GM12878 (cell line): ENCODE data around the gene HSBP1. TPM values are rescaled to one million over a fixed set of nuclear protein-coding genes. Genes with fewer than 3 reads are reported as not detected.

Source experiments
- ATAC-seq: fragments of 200-7000 bp; cut with Tn5 transposase; 3 replicates; pipeline ENCODE4 v1.9.1; 2020; ENCODE audit warnings: mild to moderate bottlenecking, moderate library complexity
- BruUV-seq: library from RNA; stranded (reverse); fragments of 400-500 nt; replicated peaks from 2 replicates; lab custom pipeline; 2021; lab: Mats Ljungman, UMichigan
- CTCF ChIA-PET: fragments of 300-600 bp; sonication (Branson Sonifier 250); formaldehyde crosslinking; extraction: SDS; loops from one replicate; lab custom pipeline; 2021; ENCODE audit warnings: inconsistent platforms; lab: Yijun Ruan, JAX
- POLR2A ChIA-PET: fragments of 350-600 bp; formaldehyde crosslinking; extraction: SDS; loops from one replicate; lab custom pipeline; 2021; ENCODE audit warnings: inconsistent platforms; lab: Charles Lee
- RAD21 ChIA-PET: fragments of 300-600 bp; sonication (Branson Sonifier 250); formaldehyde crosslinking; loops from one replicate; lab custom pipeline; 2023; ENCODE audit warnings: antibody characterized with exemption; ENCODE audit not compliant: unreplicated experiment; lab: Charles Lee
- SMC1A ChIA-PET: fragments of 300-600 bp; sonication (Branson Sonifier 250); formaldehyde crosslinking; loops from one replicate; lab custom pipeline; 2023; ENCODE audit not compliant: unreplicated experiment, uncharacterized antibody; lab: Charles Lee
- DNase-seq: peaks from one replicate; pipeline ENCODE4 v3.0.0-alpha.2; 2011; ENCODE audit warnings: low read depth, low spot score
- FAIRE-seq: peaks from 3 replicates; lab custom pipeline; 2011; peaks lifted over from hg19 to GRCh38; lab: Jason Lieb, UNC
- H2AFZ ChIP-seq: 2 replicates; pipeline ENCODE4 v1.6.0; 2011; ENCODE audit warnings: low read depth, low read length, control low read depth; ENCODE audit not compliant: control insufficient read depth
- H3K27ac ChIP-seq: 2 replicates; pipeline ENCODE4 v1.5.1; 2011; ENCODE audit warnings: control low read depth; ENCODE audit not compliant: control insufficient read depth, insufficient read depth
- H3K27me3 ChIP-seq, 2 experiments: replicated peaks in 1 of 2; 2 replicates each; pipeline versions ENCODE4 v1.6.0 to v1.6.1; 2011; ENCODE audit warnings: low read length in 1 of 2; ENCODE audit not compliant: control insufficient read depth in 2 of 2, insufficient read depth in 2 of 2
- H3K36me3 ChIP-seq, 2 experiments: 2 replicates each; pipeline ENCODE4 v1.5.1; 2011; ENCODE audit warnings: low read length in 1 of 2; ENCODE audit not compliant: control insufficient read depth in 2 of 2, insufficient read depth in 2 of 2
- H3K4me1 ChIP-seq: 2 replicates; pipeline ENCODE4 v1.6.1; 2011; ENCODE audit warnings: mild to moderate bottlenecking, low read length, moderate library complexity, mixed read lengths; ENCODE audit not compliant: control insufficient read depth, insufficient read depth
- H3K4me2 ChIP-seq: 2 replicates; pipeline ENCODE4 v1.6.0; 2011; ENCODE audit warnings: control low read depth; ENCODE audit not compliant: control insufficient read depth, insufficient read depth
- H3K4me3 ChIP-seq: fragments of 200-600 bp; sonication (generic); 2 replicates; pipeline ENCODE4 v1.5.1; 2016
- H3K79me2 ChIP-seq: 2 replicates; pipeline ENCODE4 v1.6.0; 2011; ENCODE audit warnings: low read length; ENCODE audit not compliant: control insufficient read depth, insufficient read depth
- H3K9ac ChIP-seq: 2 replicates; pipeline ENCODE4 v1.8.0; 2011; ENCODE audit warnings: low read length, control low read depth, mixed read lengths; ENCODE audit not compliant: control insufficient read depth, insufficient read depth
- H3K9me3 ChIP-seq: replicated peaks from 3 replicates; pipeline ENCODE4 v1.5.1; 2011; ENCODE audit warnings: mild to moderate bottlenecking, low read length; ENCODE audit not compliant: control insufficient read depth, insufficient read depth
- H4K20me1 ChIP-seq: 2 replicates; pipeline ENCODE4 v1.6.0; 2011; ENCODE audit not compliant: control insufficient read depth, insufficient read depth
- BCL3 ChIP-seq: IDR thresholded peaks from 2 replicates; pipeline ENCODE4 v1.6.1; 2011; ENCODE audit warnings: borderline replicate concordance, low read depth, mild to moderate bottlenecking, moderate library complexity, low read length; ENCODE audit not compliant: insufficient read depth, poor library complexity, severe bottlenecking
- BRCA1 ChIP-seq: IDR thresholded peaks from 2 replicates; pipeline ENCODE4 v1.6.1; 2011; ENCODE audit warnings: low read depth, low read length, improper control_type of control experiment
- GATAD2B ChIP-seq: fragments of 450-650 bp; conservative IDR thresholded peaks from 2 replicates; pipeline ENCODE4 v1.6.1; 2017; ENCODE audit warnings: low read depth, mild to moderate bottlenecking, moderate library complexity
- PBX3 ChIP-seq: IDR thresholded peaks from 2 replicates; pipeline ENCODE4 v1.6.1; 2011; ENCODE audit warnings: mild to moderate bottlenecking, low read depth, low read length, moderate library complexity; ENCODE audit not compliant: insufficient replicate concordance
- RAD51 ChIP-seq: fragments of 450-650 bp; IDR thresholded peaks from 2 replicates; pipeline ENCODE4 v1.6.1; 2016; ENCODE audit warnings: moderate library complexity, mild to moderate bottlenecking, inconsistent platforms
- ZBED1 ChIP-seq: IDR thresholded peaks from 2 replicates; pipeline ENCODE4 v1.6.1; 2016; ENCODE audit warnings: borderline replicate concordance
- WGBS: methylation state at CpG from one replicate; pipeline ENCODE4 v1.1.6; 2016; ENCODE audit warnings: low lambda C conversion rate; ENCODE audit not compliant: insufficient replicate concordance, insufficient coverage; ENCODE audit errors: missing lambda C conversion rate; 5-methylcytosine and 5-hydroxymethylcytosine counted together
- in situ Hi-C: fragments of 300-500 bp; cut with MboI; formaldehyde crosslinking; loops from 9 replicates; pipeline ENCODE4 v1.14.3; 2018; ENCODE audit warnings: mixed read lengths
- intact Hi-C: fragments of 100-400 bp; cut with micrococcal nuclease; formaldehyde crosslinking; loops from one replicate; pipeline ENCODE4 v1.14.2; 2022; ENCODE audit not compliant: unreplicated experiment
- polyA plus RNA-seq, 11 experiments: library from polyadenylated mRNA; depleted of rRNA in 4 of 11; unstranded in 6 of 11; stranded (reverse) in 5 of 11; fragments of >200 nt; fragmentation: Nextera tagmentation in 4 of 11; fragmentation: Illumina TruSeq in 1 of 11; extraction: Ambion mirVana in 4 of 11; extraction: Trizol in 1 of 11; gene quantifications; 1 replicate in 1 of 11; 2 replicates in 10 of 11; pipeline versions ENCODE4 v1.2.1 to v1.2.3, GENCODE V29; 2011 to 2016; ENCODE audit warnings: inconsistent platforms in 2 of 11, missing spikeins in 2 of 11, low read depth in 1 of 11
- total RNA-seq, 4 experiments: library from RNA; depleted of rRNA in 3 of 4; stranded (reverse); fragments of >200 nt in 3 of 4; fragmentation: Illumina TruSeq in 1 of 4; extraction: Trizol in 1 of 4; gene quantifications; 2 replicates each; pipeline versions ENCODE4 v1.2.1 to v1.2.3, GENCODE V29; 2013 to 2021

The HSBP1 gene
- total and polyA plus RNA-seq, 10 of the 15 experiments (the other 5 are each of a cell fraction or from before 2014, with no cell fraction given), result 26.6 to 263 (median 95.7) TPM

GRCh38 chr16:83852774-83853173 lies 45.0 kb downstream of the HSBP1 start:
- CTCF ChIA-PET, result interaction anchor here (1.7 kb wide), 1 partner anchor 26 kb away, joined by 3 read pairs; no protein-coding TSS in a partner anchor
- SMC1A ChIA-PET, result no interaction called here
- H3K9me3 ChIP-seq, result no peaks in the 10 kb centered on the region
- H3K4me1 ChIP-seq, result no peaks in the 10 kb centered on the region
- no TSS peak for BruUV-seq
- H3K9ac ChIP-seq, result no peak overlapping the region
- no peak for FAIRE-seq
- no peaks in the 10 kb centered on the region for H3K36me3 ChIP-seq
- H2AFZ ChIP-seq, result no peak overlapping the region
- RAD21 ChIA-PET, result no interaction called here
- intact Hi-C loops, result no loop called here
- H4K20me1 ChIP-seq, result no peaks in the 10 kb centered on the region
- H3K27ac ChIP-seq, result no peak overlapping the region
- H3K4me3 ChIP-seq, result no peak overlapping the region
- WGBS, result 76% methylated on average over 11 of the region's 11 CpGs
- H3K27me3 ChIP-seq, result no peaks in the 10 kb centered on the region
- peak; percentile 61 for TF ChIP-seq BCL3
- TF ChIP-seq PBX3, result peak; percentile 15
- TF ChIP-seq GATAD2B, result no peak
- no peak for TF ChIP-seq ZBED1
- TF ChIP-seq BRCA1, result no peak
- TF ChIP-seq RAD51, result no peak
- TF ChIP-seq, all 136 proteins: peak for 2
- POLR2A ChIA-PET, result no interaction called here
- no peaks in the 10 kb centered on the region for H3K79me2 ChIP-seq
- no peak for DNase-seq
- in situ Hi-C loops, result no loop called here
- ATAC-seq, result no peak
- H3K4me2 ChIP-seq, result no peak overlapping the region
